SK-N-SH (cell line): ENCODE measurements around the gene TRPC4.

Source experiments
- GABPA ChIP-seq: IDR thresholded peaks from 2 replicates; pipeline ENCODE4 v1.4.0; 2012; ENCODE audit warnings: low read depth, mild to moderate bottlenecking
- NRF1 ChIP-seq: IDR thresholded peaks from 2 replicates; pipeline ENCODE4 v1.6.1; 2012; ENCODE audit warnings: low read depth, mild to moderate bottlenecking, low read length
- TF ChIP-seq, protein P1 (sequence below): IDR thresholded peaks from 2 replicates; pipeline ENCODE4 v1.6.1; 2012; ENCODE audit warnings: mild to moderate bottlenecking, low read depth, low read length, moderate library complexity

DNA sequence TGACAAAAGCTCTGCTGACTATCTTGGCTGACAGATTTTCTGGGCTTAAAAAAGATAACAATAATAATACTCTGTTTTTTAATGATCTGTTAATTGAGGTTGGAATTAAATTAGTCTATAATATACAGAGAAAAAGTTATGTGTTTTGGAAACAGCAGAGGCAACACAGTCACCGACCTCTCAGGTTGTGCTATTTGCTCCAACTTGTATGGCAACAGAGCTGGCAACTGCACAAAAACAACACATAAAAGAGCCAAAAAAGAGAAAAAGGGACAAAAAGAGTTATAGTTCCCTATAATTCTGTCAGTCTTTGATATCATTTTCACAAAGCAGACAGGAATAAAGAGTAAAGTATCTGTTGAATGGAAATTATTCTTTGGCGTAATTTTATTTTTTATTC lies 168.7 kb downstream of the TRPC4 start:
- TF ChIP-seq GABPA (no peak), NRF1 (no peak)
- TF ChIP-seq, protein P1, sequence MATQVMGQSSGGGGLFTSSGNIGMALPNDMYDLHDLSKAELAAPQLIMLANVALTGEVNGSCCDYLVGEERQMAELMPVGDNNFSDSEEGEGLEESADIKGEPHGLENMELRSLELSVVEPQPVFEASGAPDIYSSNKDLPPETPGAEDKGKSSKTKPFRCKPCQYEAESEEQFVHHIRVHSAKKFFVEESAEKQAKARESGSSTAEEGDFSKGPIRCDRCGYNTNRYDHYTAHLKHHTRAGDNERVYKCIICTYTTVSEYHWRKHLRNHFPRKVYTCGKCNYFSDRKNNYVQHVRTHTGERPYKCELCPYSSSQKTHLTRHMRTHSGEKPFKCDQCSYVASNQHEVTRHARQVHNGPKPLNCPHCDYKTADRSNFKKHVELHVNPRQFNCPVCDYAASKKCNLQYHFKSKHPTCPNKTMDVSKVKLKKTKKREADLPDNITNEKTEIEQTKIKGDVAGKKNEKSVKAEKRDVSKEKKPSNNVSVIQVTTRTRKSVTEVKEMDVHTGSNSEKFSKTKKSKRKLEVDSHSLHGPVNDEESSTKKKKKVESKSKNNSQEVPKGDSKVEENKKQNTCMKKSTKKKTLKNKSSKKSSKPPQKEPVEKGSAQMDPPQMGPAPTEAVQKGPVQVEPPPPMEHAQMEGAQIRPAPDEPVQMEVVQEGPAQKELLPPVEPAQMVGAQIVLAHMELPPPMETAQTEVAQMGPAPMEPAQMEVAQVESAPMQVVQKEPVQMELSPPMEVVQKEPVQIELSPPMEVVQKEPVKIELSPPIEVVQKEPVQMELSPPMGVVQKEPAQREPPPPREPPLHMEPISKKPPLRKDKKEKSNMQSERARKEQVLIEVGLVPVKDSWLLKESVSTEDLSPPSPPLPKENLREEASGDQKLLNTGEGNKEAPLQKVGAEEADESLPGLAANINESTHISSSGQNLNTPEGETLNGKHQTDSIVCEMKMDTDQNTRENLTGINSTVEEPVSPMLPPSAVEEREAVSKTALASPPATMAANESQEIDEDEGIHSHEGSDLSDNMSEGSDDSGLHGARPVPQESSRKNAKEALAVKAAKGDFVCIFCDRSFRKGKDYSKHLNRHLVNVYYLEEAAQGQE, result no peak
